Heart right ventricle (tissue), 16 donors: ENCODE results near the gene ERF. TPM values are rescaled to one million over a fixed set of nuclear protein-coding genes. Genes with fewer than 3 reads are reported as not detected.

ENCODE experiments used
- ATAC-seq, 8 donors: fragments of 200-7000 bp; cut with Tn5 transposase; one replicate each; pipeline ENCODE4 v1.9.1; 2020; ENCODE audit warnings: mild to moderate bottlenecking in 8 of 8, moderate library complexity in 8 of 8, moderate number of reproducible peaks in 1 of 8
- DNase-seq, 2 donors: peaks; one replicate each; pipeline ENCODE4 v3.0.0-alpha.2; 2020
- H3K27ac ChIP-seq, 10 donors: fragments of 200-600 bp; sonication (generic) in 2 of 10; one replicate each; pipeline versions ENCODE4 v1.5.0 to v1.8.0; 2020 to 2022; ENCODE audit warnings: mild to moderate bottlenecking in 3 of 10
- H3K27me3 ChIP-seq, 7 donors: fragments of 200-600 bp; one replicate each; pipeline ENCODE4 v1.8.0; 2021 to 2022; ENCODE audit warnings: mild to moderate bottlenecking in 2 of 7
- H3K36me3 ChIP-seq, 9 donors: fragments of 200-600 bp; sonication (generic) in 1 of 9; one replicate each; pipeline versions ENCODE4 v1.5.0 to v1.8.0; 2020 to 2022; ENCODE audit warnings: mild to moderate bottlenecking in 2 of 9
- H3K4me1 ChIP-seq, 9 donors: fragments of 200-600 bp; sonication (generic) in 1 of 9; one replicate each; pipeline versions ENCODE4 v1.5.0 to v1.8.0; 2020 to 2022; ENCODE audit warnings: mild to moderate bottlenecking in 4 of 9
- H3K4me3 ChIP-seq, 10 donors: fragments of 200-600 bp; sonication (generic) in 2 of 10; one replicate each; pipeline versions ENCODE4 v1.5.0 to v1.8.0; 2020 to 2022; ENCODE audit warnings: mild to moderate bottlenecking in 7 of 10, moderate library complexity in 2 of 10
- H3K9me3 ChIP-seq, 11 donors: fragments of 200-600 bp in 10 of 11; sonication (generic) in 2 of 11; one replicate each; pipeline versions ENCODE4 v1.5.0 to v1.8.0; 2013 to 2022; ENCODE audit warnings: mild to moderate bottlenecking in 2 of 11, control low read depth in 1 of 11, moderate library complexity in 1 of 11
- CTCF ChIP-seq, 9 donors: fragments of 200-600 bp; sonication (generic) in 2 of 9; IDR thresholded peaks; one replicate each; pipeline versions ENCODE4 v1.5.0 to v1.8.0; 2021 to 2022; ENCODE audit warnings: antibody characterized with exemption in 9 of 9, mild to moderate bottlenecking in 5 of 9, moderate library complexity in 1 of 9
- WGBS, 2 donors: extraction: QIAGEN DNeasy Blood & Tissue Kit; methylation state at CpG; one replicate each; pipeline ENCODE4 v1.1.7; 2013; ENCODE audit warnings: inconsistent platforms in 1 of 2; 5-methylcytosine and 5-hydroxymethylcytosine counted together
- intact Hi-C, 10 donors: fragments of 100-400 bp; cut with DNase I; formaldehyde crosslinking; loops; one replicate each; pipeline versions ENCODE4 v1.11.1 to v1.14.2; 2022
- polyA plus RNA-seq, 2 donors: library from polyadenylated mRNA; stranded (reverse); fragments of 200-250 nt; gene quantifications; one replicate each; pipeline ENCODE4 v1.2.3, GENCODE V29; 2013
- total RNA-seq, 10 donors: library from RNA; stranded (reverse); fragmentation: NEBNext Ultra II Directional in 3 of 10; extraction: Animal tissue kit (Norgen Biotek cat#: 25700) in 3 of 10; gene quantifications; one replicate each; pipeline versions ENCODE4 v1.2.1 to v1.2.4, GENCODE V29; 2021 to 2023
- donor health status: Arrhythmogenic right ventricular cardiomyopathy.
- donor health status: ischemic (EF 13 %, LVEDD 7.1; RV severe dilation, severe dysfunction).
- donor health status: healthy with polysubstance abuse.
- donor health status: DM: no; HTN: yes; CAD: no.
- donor health status: DM: no; HTN: no; CAD: no.
- donor health status: ischemic (EF 25% LVEDD 6.9; RV normal size, moderate dysfunction).
- donor health status: ischemic (EF 25% LVEDD 5.7; RV mildly dilated, moderate dysfunction).
- donor health status: healthy.
- donor health status: DM: yes; HTN: yes; CAD: no.
- donor health status: Ischemic cardiomyopathy.
- donor health status: ischemic (EF 35%, LVEDD 5.7; RV mildly dilated, moderate dysfunction).
- donor health status: nonischemic (EF 11% LVEDD 7.7; RV severe dilation, severe dysfunction).
- donor health status: DM: yes; HTN: yes; CAD: no.
- donor health status: PGD.
- donor health status: ischemic (EF 29% LVEDD 5.4; RV normal size, mild dysfunction).
- donor health status: nonischemic (EF 23%, LVEDD 6.1; RV moderate dilation, normal function).

ERF gene
- total and polyA plus RNA-seq, 12 donors = 29.8 to 49.0 (median 32.9) TPM

- H3K27me3 ChIP-seq = no peaks in the 10 kb centered on the region
- H3K4me1 ChIP-seq = peaks cover 53 to 84% (median 73%) of the 10 kb centered on the region in 9 donors
- WGBS, 2 donors = 73 to 78% methylated on average over 7 of the region's 7 CpGs
- peak overlapping the region in 2 of 10 donors; percentile 98 to 99 for H3K27ac ChIP-seq
- DNase-seq (peak in 1 of 2 donors; percentile 2), ATAC-seq (no peak)
- no peak overlapping the region for H3K4me3 ChIP-seq
- no peaks in the 10 kb centered on the region for H3K9me3 ChIP-seq
- H3K36me3 ChIP-seq = peaks cover 0 to 54% (median 27%) of the 10 kb centered on the region in 9 donors
- no peak for TF ChIP-seq CTCF (IDR thresholded peaks at IDR 0.05)
- intact Hi-C loops = no loop called here
Measured at GRCh38 chr19:42275103-42275502, 20.2 kb upstream of the ERF start.

GRCh38 chr19:42274065-42274682, 19.2 kb upstream of the ERF start:
- no peaks in the 10 kb centered on the region for H3K27me3 ChIP-seq
- DNase-seq (peak in 1 of 2 donors; percentile 3), ATAC-seq (no peak)
- no peak overlapping the region for H3K4me3 ChIP-seq
- H3K27ac ChIP-seq = no peak overlapping the region
- WGBS, 2 donors = 91 to 93% methylated on average over 22 of the region's 22 CpGs
- TF ChIP-seq CTCF (IDR thresholded peaks at IDR 0.05) = no peak
- peaks cover 0 to 54% (median 27%) of the 10 kb centered on the region in 9 donors for H3K36me3 ChIP-seq
- peaks cover 53 to 79% (median 72%) of the 10 kb centered on the region in 9 donors for H3K4me1 ChIP-seq
- H3K9me3 ChIP-seq = no peaks in the 10 kb centered on the region
- intact Hi-C loops = no loop called here

- intact Hi-C loops = no loop called here
- Histone ChIP-seq H3K9me3 (no peaks in the 10 kb centered on the region), H3K4me1 (peaks cover 47 to 73% (median 66%) of the 10 kb centered on the region in 9 donors), H3K36me3 (peaks cover 0 to 54% (median 27%) of the 10 kb centered on the region in 9 donors), H3K27ac (no peak overlapping the region), H3K4me3 (no peak overlapping the region), H3K27me3 (no peaks in the 10 kb centered on the region)
- TF ChIP-seq CTCF (IDR thresholded peaks at IDR 0.05) = no peak
- ATAC-seq (no peak), DNase-seq (no peak)
- WGBS, 2 donors = 92 to 94% methylated on average over 37 to 43 of the region's 43 CpGs
Measured at GRCh38 chr19:42273407-42274064, 18.6 kb upstream of the ERF start.

GRCh38 chr19:42272989-42273406, 18.1 kb upstream of the ERF start:
- ATAC-seq (no peak), DNase-seq (no peak)
- H3K4me3 ChIP-seq = no peak overlapping the region
- no peak overlapping the region for H3K27ac ChIP-seq
- TF ChIP-seq CTCF (IDR thresholded peaks at IDR 0.05) = no peak
- WGBS, 2 donors = 97 to 98% methylated on average over 23 of the region's 23 CpGs
- H3K4me1 ChIP-seq = peaks cover 41 to 67% (median 61%) of the 10 kb centered on the region in 9 donors
- H3K36me3 ChIP-seq = peaks cover 0 to 54% (median 27%) of the 10 kb centered on the region in 9 donors
- intact Hi-C loops = no loop called here
- no peaks in the 10 kb centered on the region for H3K27me3 ChIP-seq
- no peaks in the 10 kb centered on the region for H3K9me3 ChIP-seq
